ENCODE results near the gene OSTF1.
A peak's percentile ranks its signal among the peaks of the same experiment; 100 is the strongest.

Gene OSTF1

GRCh38 chr9:75067894-75068293 is 20.4 kb upstream of the OSTF1 start:
- no peak for DNase-seq
- TF ChIP-seq POLR2A (IDR thresholded peaks at IDR 0.05; ENCODE audit: low read length), result no peak
- TF ChIP-seq GATA1 (IDR thresholded peaks at IDR 0.05; ENCODE audit: low read depth, low read length), result no peak

- DNase-seq, result no peak
- TF ChIP-seq GATA1 (IDR thresholded peaks at IDR 0.05; ENCODE audit: low read depth, low read length) (no peak), POLR2A (IDR thresholded peaks at IDR 0.05; ENCODE audit: low read length) (no peak)
These were observed 19.1 kb upstream of the OSTF1 start for GRCh38 chr9:75069171-75069570.

- TF ChIP-seq GATA1 (IDR thresholded peaks at IDR 0.05; ENCODE audit: low read depth, low read length) (no peak), POLR2A (IDR thresholded peaks at IDR 0.05; ENCODE audit: low read length) (no peak)
- no peak for DNase-seq
These were observed 16.7 kb upstream of the OSTF1 start for GRCh38 chr9:75071530-75072122.

GRCh38 chr9:75072895-75073294 is 15.4 kb upstream of the OSTF1 start:
- peak in 1 of 2 experiments; percentile 23 for DNase-seq
- no peak for TF ChIP-seq GATA1 (IDR thresholded peaks at IDR 0.05; ENCODE audit: low read depth, low read length)
- no peak for TF ChIP-seq POLR2A (IDR thresholded peaks at IDR 0.05; ENCODE audit: low read length)

GRCh38 chr9:75081632-75082031 is 6.7 kb upstream of the OSTF1 start:
- TF ChIP-seq GATA1 (IDR thresholded peaks at IDR 0.05; ENCODE audit: low read depth, low read length) (no peak), POLR2A (IDR thresholded peaks at IDR 0.05; ENCODE audit: low read length) (no peak)

GRCh38 chr9:75083188-75083970 is 4.9 kb upstream of the OSTF1 start:
- peak in 1 of 2 experiments; percentile 11 for DNase-seq
- TF ChIP-seq POLR2A (IDR thresholded peaks at IDR 0.05; ENCODE audit: low read length) (no peak), GATA1 (IDR thresholded peaks at IDR 0.05; ENCODE audit: low read depth, low read length) (no peak)

More at GRCh38 chr9:75081632-75082031, 6.7 kb upstream of the OSTF1 start:
- no peak for DNase-seq

- peak in 1 of 2 experiments; percentile 5 for DNase-seq
- TF ChIP-seq GATA1 (IDR thresholded peaks at IDR 0.05; ENCODE audit: low read depth, low read length) (no peak), POLR2A (IDR thresholded peaks at IDR 0.05; ENCODE audit: low read length) (no peak)
These were observed 4.1 kb upstream of the OSTF1 start for GRCh38 chr9:75084081-75084672.

GRCh38 chr9:75085640-75086039 is 2.7 kb upstream of the OSTF1 start:
- TF ChIP-seq POLR2A (IDR thresholded peaks at IDR 0.05; ENCODE audit: low read length) (no peak), GATA1 (IDR thresholded peaks at IDR 0.05; ENCODE audit: low read depth, low read length) (no peak)
- DNase-seq, result peak; percentile 12 to 21

- TF ChIP-seq POLR2A (IDR thresholded peaks at IDR 0.05; ENCODE audit: low read length), result no peak
- no peak for TF ChIP-seq GATA1 (IDR thresholded peaks at IDR 0.05; ENCODE audit: low read depth, low read length)
- DNase-seq, result peak in 1 of 2 experiments; percentile 5
These were observed 1.6 kb upstream of the OSTF1 start for GRCh38 chr9:75086541-75087288.

GRCh38 chr9:75087289-75087823 is 958 bp upstream of the OSTF1 start:
- DNase-seq, result peak; percentile 64
- no peak for TF ChIP-seq POLR2A (IDR thresholded peaks at IDR 0.05; ENCODE audit: low read length)
- no peak for TF ChIP-seq GATA1 (IDR thresholded peaks at IDR 0.05; ENCODE audit: low read depth, low read length)

- no peak for TF ChIP-seq GATA1 (IDR thresholded peaks at IDR 0.05; ENCODE audit: low read depth, low read length)
- TF ChIP-seq POLR2A (IDR thresholded peaks at IDR 0.05; ENCODE audit: low read length), result no peak
- peak; percentile 66 to 73 for DNase-seq
These were observed 495 bp downstream of the OSTF1 start for GRCh38 chr9:75088646-75089372.

GRCh38 chr9:75089373-75089766 is 1.1 kb downstream of the OSTF1 start:
- no peak for DNase-seq
- TF ChIP-seq GATA1 (IDR thresholded peaks at IDR 0.05; ENCODE audit: low read depth, low read length), result no peak
- TF ChIP-seq POLR2A (IDR thresholded peaks at IDR 0.05; ENCODE audit: low read length), result no peak

- no peak for DNase-seq
- TF ChIP-seq GATA1 (IDR thresholded peaks at IDR 0.05; ENCODE audit: low read depth, low read length), result no peak
- no peak for TF ChIP-seq POLR2A (IDR thresholded peaks at IDR 0.05; ENCODE audit: low read length)
These were observed 2.3 kb downstream of the OSTF1 start for GRCh38 chr9:75090579-75090978.

Data from erythroblast (primary cell).